Endothelial cell of umbilical vein (primary cell): Measurements from ENCODE around the gene COX6B1. TPM values are rescaled to one million over a fixed set of nuclear protein-coding genes. Genes with fewer than 3 reads are reported as not detected.

Experiments
- BruUV-seq: library from RNA; stranded (reverse); fragments of 400-500 nt; replicated peaks from 2 replicates; lab custom pipeline; 2021; lab: Mats Ljungman, UMichigan
- CTCF ChIA-PET: fragments of 300-600, 350-600 bp; sonication (Branson Sonifier 250); formaldehyde crosslinking; loops from one replicate; lab custom pipeline; 2021; ENCODE audit warnings: antibody characterized with exemption, inconsistent platforms; lab: Charles Lee
- POLR2A ChIA-PET: fragments of 300-600, 350-600 bp; sonication (Branson Sonifier 250); formaldehyde crosslinking; loops from one replicate; lab custom pipeline; 2021; ENCODE audit warnings: antibody characterized with exemption, inconsistent platforms; lab: Charles Lee
- DNase-seq: peaks from one replicate; pipeline ENCODE4 v3.0.0-alpha.2; 2011; ENCODE audit warnings: low read depth, low spot score
- FAIRE-seq: peaks from 2 replicates; lab custom pipeline; 2011; peaks lifted over from hg19 to GRCh38; lab: Jason Lieb, UNC
- H2AFZ ChIP-seq: 2 replicates; pipeline ENCODE4 v1.6.0; 2012; ENCODE audit warnings: low read depth, low read length, control low read depth, inconsistent platforms
- H3K27ac ChIP-seq: 2 replicates; pipeline ENCODE4 v1.5.1; 2011; ENCODE audit warnings: low read depth, mild to moderate bottlenecking, control low read depth, low read length, moderate library complexity; ENCODE audit not compliant: insufficient read depth
- H3K27me3 ChIP-seq, 2 experiments: 2 replicates each; pipeline versions ENCODE4 v1.6.0 to v1.6.1; 2011; ENCODE audit warnings: low read length in 2 of 2, mixed read lengths in 1 of 2; ENCODE audit not compliant: control insufficient read depth in 2 of 2, insufficient read depth in 2 of 2
- H3K36me3 ChIP-seq, 2 experiments: 2 replicates in 1 of 2; 3 replicates in 1 of 2; pipeline ENCODE4 v1.5.1; 2011; ENCODE audit warnings: low read length in 2 of 2, mild to moderate bottlenecking in 1 of 2, moderate library complexity in 1 of 2; ENCODE audit not compliant: control insufficient read depth in 2 of 2, insufficient read depth in 2 of 2; ENCODE audit errors: extremely low read depth in 1 of 2
- H3K4me1 ChIP-seq: 3 replicates; pipeline ENCODE4 v1.5.1; 2011; ENCODE audit warnings: mild to moderate bottlenecking, low read length; ENCODE audit not compliant: control insufficient read depth, insufficient read depth; ENCODE audit errors: extremely low read depth
- H3K4me2 ChIP-seq: 2 replicates; pipeline ENCODE4 v1.6.1; 2011; ENCODE audit warnings: low read length, control low read depth, mixed read lengths; ENCODE audit not compliant: insufficient read depth
- H3K4me3 ChIP-seq, 3 experiments: fragments of 200-600 bp in 1 of 3; sonication (generic), shearing (Covaris generic) in 1 of 3; replicated peaks in 1 of 3; 2 replicates each; pipeline ENCODE4 v1.5.1; 2011 to 2016; ENCODE audit warnings: control low read depth in 3 of 3, low read length in 3 of 3, mild to moderate bottlenecking in 2 of 3, inconsistent platforms in 1 of 3, low read depth in 1 of 3, moderate library complexity in 1 of 3; ENCODE audit not compliant: insufficient read depth in 1 of 3
- H3K79me2 ChIP-seq: 2 replicates; pipeline ENCODE4 v1.6.0; 2012; ENCODE audit warnings: low read length, inconsistent platforms; ENCODE audit not compliant: control insufficient read depth, insufficient read depth
- H3K9ac ChIP-seq: replicated peaks from 2 replicates; pipeline ENCODE3; 2011; ENCODE audit warnings: low read length, control low read depth; ENCODE audit not compliant: insufficient read depth; ENCODE audit errors: extremely low read depth
- H3K9me1 ChIP-seq: replicated peaks from 3 replicates; pipeline ENCODE4 v1.6.0; 2011; ENCODE audit warnings: mild to moderate bottlenecking, low read length; ENCODE audit not compliant: control insufficient read depth, insufficient read depth; ENCODE audit errors: extremely low read depth
- H3K9me3 ChIP-seq: replicated peaks from 2 replicates; pipeline ENCODE4 v1.5.1; 2012; ENCODE audit warnings: low read length, inconsistent platforms; ENCODE audit not compliant: control insufficient read depth, insufficient read depth
- H4K20me1 ChIP-seq: replicated peaks from 2 replicates; pipeline ENCODE3; 2011; ENCODE audit warnings: mild to moderate bottlenecking, low read length; ENCODE audit not compliant: control insufficient read depth, insufficient read depth; ENCODE audit errors: extremely low read depth
- EZH2 ChIP-seq: IDR thresholded peaks from 2 replicates; pipeline ENCODE4 v1.6.1; 2012; ENCODE audit warnings: borderline replicate concordance, low read depth, mild to moderate bottlenecking, moderate library complexity, low read length, inconsistent platforms; ENCODE audit not compliant: severe bottlenecking
- FOS ChIP-seq: IDR thresholded peaks from 2 replicates; pipeline ENCODE4 v1.6.1; 2011; ENCODE audit warnings: mild to moderate bottlenecking, low read length, moderate library complexity, borderline replicate concordance; ENCODE audit not compliant: insufficient read depth
- GATA2 ChIP-seq: IDR thresholded peaks from 2 replicates; pipeline ENCODE4 v1.7.0; 2011; ENCODE audit warnings: low read depth, mild to moderate bottlenecking, moderate library complexity, mixed read lengths, low read length; ENCODE audit not compliant: insufficient read length, insufficient read depth
- JUN ChIP-seq: IDR thresholded peaks from 2 replicates; pipeline ENCODE4 v1.6.1; 2011; ENCODE audit warnings: borderline replicate concordance, low read depth; ENCODE audit not compliant: insufficient read length, insufficient read depth
- MYC ChIP-seq: IDR thresholded peaks from one replicate; pipeline ENCODE4 v1.6.1; 2011; ENCODE audit warnings: mild to moderate bottlenecking, low read depth, low read length
- POLR2A ChIP-seq: IDR thresholded peaks from 2 replicates; pipeline ENCODE4 v1.6.1; 2012; ENCODE audit warnings: low read depth, mild to moderate bottlenecking, control low read depth, low read length
- POLR2AphosphoS5 ChIP-seq: IDR thresholded peaks from 2 replicates; pipeline ENCODE4 v1.6.1; 2012; ENCODE audit warnings: low read depth, mild to moderate bottlenecking, control low read depth, low read length, moderate library complexity; ENCODE audit not compliant: insufficient read depth
- dilution Hi-C: fragments of 300-500 bp; cut with MboI; formaldehyde crosslinking; loops from one replicate; pipeline ENCODE4 v1.15.0; 2019; ENCODE audit warnings: low sequenced_read_pairs; ENCODE audit not compliant: extremely low pct_ligation_motif_present
- intact Hi-C: fragments of 100-400 bp; cut with micrococcal nuclease; formaldehyde crosslinking; loops from one replicate; pipeline ENCODE4 v1.10.0; 2022
- polyA plus RNA-seq, 4 experiments: library from polyadenylated mRNA; depleted of rRNA in 3 of 4; stranded (reverse) in 3 of 4; unstranded in 1 of 4; fragments of >200 nt; gene quantifications; 2 replicates each; pipeline versions ENCODE4 v1.2.1 to v1.2.3, GENCODE V29; 2011 to 2012; ENCODE audit warnings: missing spikeins in 1 of 4
- total RNA-seq: library from RNA; stranded (reverse); gene quantifications from 2 replicates; pipeline ENCODE4 v1.2.3, GENCODE V29; 2021
- TF ChIP-seq, protein P1 (sequence below), 2 donors: IDR thresholded peaks; 1 replicate in 1 of 2; 2 replicates in 1 of 2; pipeline ENCODE4 v1.5.1; 2011; ENCODE audit warnings: low read length in 2 of 2, mild to moderate bottlenecking in 2 of 2, moderate library complexity in 2 of 2, control low read depth in 1 of 2, inconsistent platforms in 1 of 2, low read depth in 1 of 2; ENCODE audit not compliant: insufficient read depth in 1 of 2; ENCODE audit errors: extremely low read depth in 1 of 2
- TF ChIP-seq, protein P2 (sequence below): IDR thresholded peaks from 2 replicates; pipeline ENCODE4 v1.6.1; 2011; ENCODE audit not compliant: insufficient read depth, insufficient read length

COX6B1 gene
- total and polyA plus RNA-seq, 2 donors (not counting 3 experiments of a cell fraction or from before 2014, with no cell fraction given): 327 to 692 TPM

DNA sequence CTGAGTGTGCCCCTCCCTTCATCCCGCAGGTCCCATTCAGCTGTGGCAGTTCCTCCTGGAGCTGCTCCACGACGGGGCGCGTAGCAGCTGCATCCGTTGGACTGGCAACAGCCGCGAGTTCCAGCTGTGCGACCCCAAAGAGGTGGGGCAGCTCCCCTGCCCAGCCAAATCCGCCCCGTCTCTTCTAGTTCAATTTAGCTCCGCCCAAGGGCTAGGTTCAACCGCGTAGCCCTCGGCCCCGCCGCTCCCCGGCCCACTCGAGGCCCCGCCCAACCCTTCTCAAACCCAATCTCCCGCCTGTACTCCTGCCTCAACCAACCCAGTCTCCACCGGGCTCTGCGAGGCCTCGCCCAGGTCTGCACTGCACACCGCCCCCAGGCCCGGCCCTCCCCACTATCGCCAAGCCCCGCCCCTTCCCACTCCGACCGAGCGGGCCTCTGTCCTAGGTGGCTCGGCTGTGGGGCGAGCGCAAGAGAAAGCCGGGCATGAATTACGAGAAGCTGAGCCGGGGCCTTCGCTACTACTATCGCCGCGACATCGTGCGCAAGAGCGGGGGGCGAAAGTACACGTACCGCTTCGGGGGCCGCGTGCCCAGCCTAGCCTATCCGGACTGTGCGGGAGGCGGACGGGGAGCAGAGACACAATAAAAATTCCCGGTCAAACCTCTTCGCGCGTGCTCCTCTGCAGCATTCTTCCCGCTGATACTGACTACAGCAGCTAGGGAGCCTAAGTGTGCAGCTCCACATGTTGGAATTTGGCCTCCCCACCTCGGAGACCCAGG is 3.7 kb upstream of the COX6B1 start:
- dilution Hi-C loops (no loop called here), intact Hi-C loops (loop anchor here (1.0 kb wide), 4 partner anchors 16 to 87 kb away; partner anchors contain the start of gene HAUS5)
- Histone ChIP-seq H3K4me3 (peak overlapping the region; percentile 50 to 66 (median 55)), H3K4me1 (peaks cover 23% of the 10 kb centered on the region), H3K36me3 (no peaks in the 10 kb centered on the region), H3K4me2 (peak overlapping the region; percentile 82), H4K20me1 (no peaks in the 10 kb centered on the region), H3K27me3 (no peaks in the 10 kb centered on the region), H2AFZ (peak overlapping the region; percentile 94), H3K9me1 (no peaks in the 10 kb centered on the region), H3K27ac (peak overlapping the region; percentile 44), H3K9ac (peak overlapping the region; percentile 17), H3K79me2 (peaks cover 12% of the 10 kb centered on the region), H3K9me3 (no peaks in the 10 kb centered on the region)
- POLR2A ChIA-PET: no interaction called here
- CTCF ChIA-PET: interaction anchor here (0.6 to 1.8 kb wide), 6 partner anchors 10 to 96 kb away, joined by 3 to 5 read pairs (median 4); no protein-coding TSS in a partner anchor
- FAIRE-seq: peak; percentile 94
- DNase-seq: peak; percentile 93
- TF ChIP-seq, protein P1, sequence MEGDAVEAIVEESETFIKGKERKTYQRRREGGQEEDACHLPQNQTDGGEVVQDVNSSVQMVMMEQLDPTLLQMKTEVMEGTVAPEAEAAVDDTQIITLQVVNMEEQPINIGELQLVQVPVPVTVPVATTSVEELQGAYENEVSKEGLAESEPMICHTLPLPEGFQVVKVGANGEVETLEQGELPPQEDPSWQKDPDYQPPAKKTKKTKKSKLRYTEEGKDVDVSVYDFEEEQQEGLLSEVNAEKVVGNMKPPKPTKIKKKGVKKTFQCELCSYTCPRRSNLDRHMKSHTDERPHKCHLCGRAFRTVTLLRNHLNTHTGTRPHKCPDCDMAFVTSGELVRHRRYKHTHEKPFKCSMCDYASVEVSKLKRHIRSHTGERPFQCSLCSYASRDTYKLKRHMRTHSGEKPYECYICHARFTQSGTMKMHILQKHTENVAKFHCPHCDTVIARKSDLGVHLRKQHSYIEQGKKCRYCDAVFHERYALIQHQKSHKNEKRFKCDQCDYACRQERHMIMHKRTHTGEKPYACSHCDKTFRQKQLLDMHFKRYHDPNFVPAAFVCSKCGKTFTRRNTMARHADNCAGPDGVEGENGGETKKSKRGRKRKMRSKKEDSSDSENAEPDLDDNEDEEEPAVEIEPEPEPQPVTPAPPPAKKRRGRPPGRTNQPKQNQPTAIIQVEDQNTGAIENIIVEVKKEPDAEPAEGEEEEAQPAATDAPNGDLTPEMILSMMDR (IDR thresholded peaks at IDR 0.05; ENCODE audit: extremely low read depth in 1 of 2, insufficient read depth in 1 of 2, low read depth in 1 of 2, low read length in 2 of 2): no peak
- TF ChIP-seq POLR2AphosphoS5 (no peak), JUN (no peak), MYC (no peak), FOS (no peak), POLR2A (no peak), GATA2 (no peak), EZH2 (no peak)
- TF ChIP-seq, protein P2, sequence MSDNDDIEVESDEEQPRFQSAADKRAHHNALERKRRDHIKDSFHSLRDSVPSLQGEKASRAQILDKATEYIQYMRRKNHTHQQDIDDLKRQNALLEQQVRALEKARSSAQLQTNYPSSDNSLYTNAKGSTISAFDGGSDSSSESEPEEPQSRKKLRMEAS: no peak
- BruUV-seq: no TSS peak
